HCEC 1CT (cell line): ENCODE measurements around the gene ARNT2.
"Not testable (repeated sequence)": the region's sequence is repeated elsewhere in the genome, so short reads cannot be mapped to it uniquely, and the experiment has no call there.

ENCODE experiments used
- DNase-seq: peaks from one replicate; pipeline ENCODE4 v3.0.0-alpha.2; 2017

Gene ARNT2

DNA sequence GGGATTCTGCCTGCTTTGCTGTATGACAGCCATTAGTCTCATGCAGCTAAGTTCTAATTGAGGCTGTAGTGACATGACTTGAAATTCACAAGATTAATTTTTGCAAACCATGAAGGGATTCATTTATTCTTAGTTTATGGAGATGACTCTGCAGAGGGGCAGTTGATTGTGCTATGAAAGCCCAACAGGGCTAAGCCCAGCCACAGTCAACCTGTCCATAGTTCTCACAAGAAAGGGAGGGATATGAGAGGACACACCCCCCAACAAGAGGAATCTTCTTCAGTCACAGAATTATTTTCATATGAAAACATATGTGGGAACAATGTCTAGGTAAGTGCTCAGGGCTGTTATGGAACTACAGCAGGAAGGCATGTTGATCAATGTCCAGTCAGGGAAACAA, 229.0 kb downstream of the ARNT2 start:
- no peak for DNase-seq

DNA sequence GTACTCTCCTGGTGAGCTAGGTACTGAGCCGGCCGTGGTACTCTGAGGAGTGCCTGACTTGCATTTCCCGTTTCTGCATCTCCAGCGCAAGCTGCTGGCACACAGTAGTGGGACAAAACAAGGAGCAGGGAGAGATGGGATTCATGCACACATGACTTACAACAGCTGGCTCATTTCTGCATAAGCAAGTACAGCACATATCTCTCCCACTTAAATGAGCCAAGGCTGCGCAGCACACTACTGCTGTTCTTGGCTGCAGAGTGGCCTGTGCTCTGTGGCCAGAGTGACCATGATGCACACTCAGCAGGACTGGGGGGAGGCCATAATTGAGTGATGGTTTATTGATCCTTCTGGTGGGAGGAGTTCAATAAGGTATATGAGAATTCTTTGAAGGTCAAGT, 231.8 kb downstream of the ARNT2 start:
- no peak for DNase-seq

DNA sequence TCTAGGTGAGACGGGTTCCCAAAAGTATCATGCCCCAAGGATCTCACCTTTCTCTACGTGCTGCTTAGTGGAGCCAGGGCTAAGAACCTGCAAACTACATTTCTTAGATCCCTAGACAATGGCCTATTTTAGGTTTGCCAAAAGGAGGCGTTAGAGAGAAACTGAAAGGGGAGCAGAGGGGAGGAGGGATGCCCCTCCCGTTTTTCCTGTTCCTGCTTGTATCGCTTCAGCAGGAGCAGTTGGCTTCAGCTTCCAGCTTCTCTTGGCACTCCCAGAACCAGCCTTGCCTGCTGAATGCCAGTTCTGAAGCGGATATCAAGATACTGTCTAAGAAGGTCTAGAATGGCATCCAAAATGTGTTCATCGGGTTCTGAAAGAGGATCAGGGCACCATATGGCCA, 232.5 kb downstream of the ARNT2 start:
- DNase-seq: no peak

- DNase-seq: no peak
These were observed 233.6 kb downstream of the ARNT2 start for GRCh38 chr15:80637747-80638146.

GRCh38 chr15:80638553-80639167, 234.5 kb downstream of the ARNT2 start:
- no peak for DNase-seq

DNA sequence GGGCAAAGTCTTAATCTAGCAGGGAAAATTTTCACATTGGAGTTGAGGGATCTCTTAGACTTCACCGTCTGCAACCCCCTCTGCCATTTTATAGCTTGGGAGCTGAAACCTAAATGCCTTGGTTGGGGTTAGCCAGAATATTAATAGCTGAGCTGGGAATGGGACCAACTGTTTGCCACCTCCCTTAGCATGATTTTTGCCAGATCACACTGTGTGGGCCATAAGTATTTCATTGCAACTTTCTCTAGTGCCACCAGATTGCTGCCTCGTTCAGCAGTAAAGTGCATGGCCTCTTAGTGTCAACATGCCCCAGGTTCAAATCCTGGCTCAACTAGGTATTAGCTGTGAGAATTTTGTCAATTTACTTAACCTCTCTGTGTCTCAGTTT, 235.0 kb downstream of the ARNT2 start:
- DNase-seq: no peak

DNA sequence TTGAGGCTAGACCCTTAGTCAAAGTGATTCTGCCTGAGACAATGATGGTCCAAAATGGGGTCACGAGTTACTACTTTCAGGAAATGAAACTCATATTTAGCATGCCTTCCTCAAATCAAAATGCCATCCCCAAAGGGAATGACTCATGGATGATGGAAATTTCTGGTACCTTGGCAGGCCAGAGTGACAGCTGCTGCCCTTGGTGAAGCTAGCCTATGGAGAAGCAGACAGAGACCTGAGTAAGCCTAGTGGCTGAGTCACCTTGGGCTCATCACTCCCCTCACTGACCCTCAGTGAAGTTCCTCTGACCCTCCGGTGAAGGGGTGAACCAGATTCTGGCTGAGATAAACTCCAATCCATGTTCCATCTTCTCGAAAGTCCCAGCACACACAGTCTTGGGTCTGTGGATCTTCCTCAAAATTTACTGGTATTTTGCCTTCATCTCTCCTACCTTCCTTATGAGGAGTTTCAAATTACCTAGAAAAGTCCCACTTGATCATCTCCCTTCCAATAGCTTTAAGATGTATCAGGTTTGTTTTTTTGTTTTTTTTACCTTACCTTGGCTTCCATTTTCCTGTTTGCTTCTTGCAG, 236.4 kb downstream of the ARNT2 start:
- no peak for DNase-seq

DNA sequence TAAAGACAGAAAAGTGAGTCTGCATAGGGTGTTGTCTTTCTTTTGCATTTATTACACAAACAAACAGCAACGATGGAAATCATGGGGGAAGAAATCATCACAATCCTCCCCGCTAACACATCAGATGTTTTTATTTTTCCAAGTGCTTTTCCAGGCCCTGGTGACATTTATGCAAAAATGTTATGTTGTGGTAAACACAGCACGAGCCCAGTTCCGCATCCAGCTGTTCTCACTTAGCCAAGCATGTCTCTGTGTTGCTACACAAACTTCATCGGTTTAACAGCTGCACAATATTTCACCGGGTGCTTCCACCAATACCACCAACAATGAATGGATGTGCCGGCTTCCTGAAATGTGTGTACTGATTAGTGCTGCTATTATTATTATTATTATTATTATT, 237.2 kb downstream of the ARNT2 start:
- no peak for DNase-seq

DNA sequence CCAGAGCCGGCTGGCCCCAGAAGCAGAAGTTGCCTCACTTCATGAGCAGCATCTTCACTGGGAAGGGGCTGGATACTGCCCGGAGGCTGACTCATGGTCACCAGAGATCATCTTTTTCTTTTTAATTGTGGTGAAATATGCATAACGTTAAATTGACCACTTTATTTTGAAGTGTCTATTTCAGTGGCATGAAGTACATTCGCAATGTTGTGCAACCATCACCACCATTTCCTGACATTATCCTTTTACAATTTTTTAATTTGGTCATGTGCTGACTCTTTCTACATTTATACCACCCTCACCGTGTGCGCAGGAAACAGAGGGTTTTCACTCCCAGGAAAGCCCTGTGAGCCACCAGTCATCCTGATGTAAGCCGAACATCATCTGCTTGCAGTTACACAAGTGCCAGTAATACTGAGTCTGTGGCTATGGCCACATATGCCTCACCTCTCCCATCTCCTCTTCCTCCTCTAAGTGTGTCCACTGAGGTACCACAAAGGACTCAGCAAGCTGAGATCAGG, 239.3 kb downstream of the ARNT2 start:
- DNase-seq: no peak

DNA sequence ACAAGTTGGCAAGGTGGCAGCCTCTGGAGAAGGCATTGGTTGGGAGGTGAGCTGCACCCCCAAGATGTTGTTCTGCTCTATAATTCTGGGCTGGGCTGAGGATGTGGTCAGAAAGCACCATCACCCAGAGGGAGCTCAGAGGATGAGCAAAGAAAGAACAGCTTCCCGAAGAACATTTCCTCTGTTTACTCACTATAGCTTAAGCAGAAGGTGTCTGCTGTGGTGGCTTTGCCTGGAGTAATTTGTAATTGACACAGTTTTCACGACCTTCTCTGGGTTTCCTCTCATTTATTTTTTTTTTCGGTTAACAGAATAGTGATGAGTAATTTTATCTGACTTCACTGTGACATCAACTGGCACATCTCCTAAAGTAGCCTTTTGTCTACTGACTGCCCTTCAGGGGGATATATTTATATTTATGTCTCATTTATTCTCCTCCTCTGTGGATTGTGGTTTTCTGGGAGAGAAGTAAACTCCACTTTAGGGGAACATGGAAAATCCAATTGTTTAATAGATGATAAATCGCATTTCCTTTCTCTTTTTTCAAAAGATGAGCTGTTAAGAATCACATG, 241.4 kb downstream of the ARNT2 start:
- DNase-seq: no peak

DNA sequence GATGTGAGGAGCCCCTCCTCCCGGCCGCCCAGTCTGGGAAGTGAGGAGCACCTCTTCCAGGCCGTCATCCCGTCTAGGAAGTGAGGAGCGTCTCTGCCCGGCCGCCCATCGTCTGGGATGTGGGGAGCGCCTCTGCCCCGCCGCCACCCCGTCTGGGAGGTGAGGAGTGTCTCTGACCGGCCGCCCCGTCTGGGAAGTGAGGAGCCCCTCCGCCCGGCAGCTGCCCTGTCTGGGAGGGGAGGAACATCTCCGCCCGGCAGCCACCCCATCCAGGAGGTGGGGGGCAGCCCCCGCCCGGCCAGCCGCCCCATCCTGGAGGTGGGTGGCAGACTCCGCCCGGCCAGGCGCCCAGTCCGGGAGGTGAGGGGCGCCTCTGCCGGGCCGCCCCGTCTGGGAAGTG, 243.2 kb downstream of the ARNT2 start:
- not testable (repeated sequence) for DNase-seq
